Vagina (tissue), 2 donors: ENCODE data around the gene SMIM21.

Experiments used
- POLR2A ChIP-seq, 2 donors: fragments of 450-650 bp; IDR thresholded peaks; one replicate each; pipeline ENCODE4 v1.6.1; 2017; ENCODE audit warnings: antibody characterized with exemption in 2 of 2, mild to moderate bottlenecking in 2 of 2, moderate library complexity in 2 of 2
- TF ChIP-seq, protein P1 (sequence below), 3 experiments: fragments of 450-650 bp in 2 of 3; fragments of 200-600 bp in 1 of 3; sonication (generic) in 1 of 3; IDR thresholded peaks; one replicate each; pipeline ENCODE4 v1.5.1; 2017 to 2019; ENCODE audit warnings: antibody characterized with exemption in 3 of 3, mild to moderate bottlenecking in 2 of 3, moderate library complexity in 2 of 3

DNA sequence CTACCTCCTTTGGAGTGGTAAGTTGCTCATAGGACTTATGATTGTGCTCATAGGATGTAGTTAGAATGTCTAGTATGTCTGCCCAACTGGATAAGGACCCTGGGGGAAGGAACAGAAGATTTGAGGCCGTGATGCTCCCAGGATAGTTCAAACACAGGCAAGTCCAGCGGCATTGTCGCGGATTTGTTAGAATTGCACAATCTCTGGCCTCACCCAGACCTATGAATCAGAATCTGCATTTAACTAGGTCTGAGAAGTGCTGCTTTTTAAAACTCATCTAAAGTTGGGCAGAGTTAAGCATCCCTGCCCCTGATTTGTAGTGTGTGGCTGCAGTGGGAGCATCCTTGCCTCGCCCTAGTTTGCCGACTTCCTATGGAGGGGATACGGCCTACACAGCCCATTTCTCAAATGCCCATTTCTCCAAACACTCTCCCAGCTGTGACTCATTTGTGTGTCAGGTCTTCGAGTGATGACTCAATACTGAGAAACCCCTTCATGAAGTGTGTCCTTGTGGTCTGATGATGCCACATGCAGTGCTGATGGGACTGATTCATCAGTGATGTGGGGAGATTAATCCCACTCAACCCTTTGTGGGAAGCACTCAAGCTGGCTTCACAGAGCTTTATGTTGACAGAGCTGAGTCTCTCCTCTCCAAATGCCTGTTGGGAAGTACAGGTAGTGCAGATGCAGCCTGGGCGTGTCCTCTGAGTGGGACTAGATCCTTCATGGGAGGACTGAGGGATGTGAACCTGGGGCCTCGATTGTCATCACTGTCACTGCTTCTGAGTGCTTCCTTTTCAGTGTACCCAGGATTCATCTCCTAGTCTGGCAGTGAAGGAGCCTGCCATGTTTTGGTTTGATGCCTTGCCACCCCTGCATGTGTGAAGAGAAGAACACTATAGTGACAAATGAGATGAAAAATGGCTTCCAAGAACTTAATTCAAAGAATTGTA, 18.7 kb downstream of the SMIM21 start:
- TF ChIP-seq POLR2A (IDR thresholded peaks at IDR 0.05), result no peak
- TF ChIP-seq, protein P1, sequence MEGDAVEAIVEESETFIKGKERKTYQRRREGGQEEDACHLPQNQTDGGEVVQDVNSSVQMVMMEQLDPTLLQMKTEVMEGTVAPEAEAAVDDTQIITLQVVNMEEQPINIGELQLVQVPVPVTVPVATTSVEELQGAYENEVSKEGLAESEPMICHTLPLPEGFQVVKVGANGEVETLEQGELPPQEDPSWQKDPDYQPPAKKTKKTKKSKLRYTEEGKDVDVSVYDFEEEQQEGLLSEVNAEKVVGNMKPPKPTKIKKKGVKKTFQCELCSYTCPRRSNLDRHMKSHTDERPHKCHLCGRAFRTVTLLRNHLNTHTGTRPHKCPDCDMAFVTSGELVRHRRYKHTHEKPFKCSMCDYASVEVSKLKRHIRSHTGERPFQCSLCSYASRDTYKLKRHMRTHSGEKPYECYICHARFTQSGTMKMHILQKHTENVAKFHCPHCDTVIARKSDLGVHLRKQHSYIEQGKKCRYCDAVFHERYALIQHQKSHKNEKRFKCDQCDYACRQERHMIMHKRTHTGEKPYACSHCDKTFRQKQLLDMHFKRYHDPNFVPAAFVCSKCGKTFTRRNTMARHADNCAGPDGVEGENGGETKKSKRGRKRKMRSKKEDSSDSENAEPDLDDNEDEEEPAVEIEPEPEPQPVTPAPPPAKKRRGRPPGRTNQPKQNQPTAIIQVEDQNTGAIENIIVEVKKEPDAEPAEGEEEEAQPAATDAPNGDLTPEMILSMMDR (IDR thresholded peaks at IDR 0.05), result no peak
